D721Med (cell line): ENCODE results near the gene KLHL10.

Experiments
- DNase-seq: peaks from one replicate; pipeline ENCODE4 v3.0.0; 2011; ENCODE audit warnings: low spot score; ENCODE audit not compliant: insufficient read length
- FAIRE-seq: peaks from 2 replicates; lab custom pipeline; 2011; peaks lifted over from hg19 to GRCh38; lab: Jason Lieb, UNC
- TF ChIP-seq, protein P1 (sequence below): IDR thresholded peaks from 2 replicates; pipeline ENCODE4 v1.5.1; 2012; ENCODE audit warnings: mild to moderate bottlenecking, control low read depth; ENCODE audit not compliant: insufficient read depth; ENCODE audit errors: missing control alignments

Gene KLHL10

DNA sequence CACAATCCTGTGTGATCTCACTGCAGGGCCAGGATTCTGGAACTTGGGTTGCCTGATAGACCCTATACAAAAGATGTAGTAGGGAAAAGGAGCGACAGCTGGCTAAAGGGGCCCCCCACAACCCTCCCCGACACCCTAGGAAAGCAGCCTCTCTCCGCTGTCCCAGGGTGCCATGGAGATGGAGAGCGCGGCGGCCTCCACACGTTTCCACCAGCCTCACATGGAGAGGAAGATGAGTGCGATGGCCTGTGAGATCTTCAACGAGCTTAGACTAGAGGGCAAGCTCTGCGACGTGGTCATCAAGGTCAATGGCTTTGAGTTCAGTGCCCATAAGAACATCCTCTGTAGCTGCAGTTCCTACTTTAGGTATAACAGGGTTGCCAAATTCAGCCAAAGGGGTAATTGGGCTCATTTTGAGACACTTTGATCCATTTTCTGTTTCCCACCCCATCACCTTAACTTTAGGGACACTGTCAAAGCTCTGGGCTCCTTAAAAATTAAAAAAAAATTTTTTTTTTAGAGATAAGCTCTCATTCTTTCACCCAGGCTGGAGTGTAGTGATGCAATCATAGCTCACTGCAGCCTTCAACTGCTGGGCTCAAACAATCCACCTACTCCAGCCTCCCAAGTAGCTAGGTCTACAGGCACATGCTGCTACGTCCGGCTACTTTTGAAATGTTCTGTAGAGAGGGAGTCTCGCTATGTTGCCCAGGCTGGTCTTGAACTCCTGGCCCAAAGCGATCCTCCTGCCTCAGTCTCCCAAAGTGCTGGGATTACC, at the start of gene KLHL10:
KLHL10 (plus strand) TSS at position 65 of the 778 bp plus-strand sequence; CDS start at position 173, 108 bp downstream.
- DNase-seq, result no peak
- TF ChIP-seq, protein P1, sequence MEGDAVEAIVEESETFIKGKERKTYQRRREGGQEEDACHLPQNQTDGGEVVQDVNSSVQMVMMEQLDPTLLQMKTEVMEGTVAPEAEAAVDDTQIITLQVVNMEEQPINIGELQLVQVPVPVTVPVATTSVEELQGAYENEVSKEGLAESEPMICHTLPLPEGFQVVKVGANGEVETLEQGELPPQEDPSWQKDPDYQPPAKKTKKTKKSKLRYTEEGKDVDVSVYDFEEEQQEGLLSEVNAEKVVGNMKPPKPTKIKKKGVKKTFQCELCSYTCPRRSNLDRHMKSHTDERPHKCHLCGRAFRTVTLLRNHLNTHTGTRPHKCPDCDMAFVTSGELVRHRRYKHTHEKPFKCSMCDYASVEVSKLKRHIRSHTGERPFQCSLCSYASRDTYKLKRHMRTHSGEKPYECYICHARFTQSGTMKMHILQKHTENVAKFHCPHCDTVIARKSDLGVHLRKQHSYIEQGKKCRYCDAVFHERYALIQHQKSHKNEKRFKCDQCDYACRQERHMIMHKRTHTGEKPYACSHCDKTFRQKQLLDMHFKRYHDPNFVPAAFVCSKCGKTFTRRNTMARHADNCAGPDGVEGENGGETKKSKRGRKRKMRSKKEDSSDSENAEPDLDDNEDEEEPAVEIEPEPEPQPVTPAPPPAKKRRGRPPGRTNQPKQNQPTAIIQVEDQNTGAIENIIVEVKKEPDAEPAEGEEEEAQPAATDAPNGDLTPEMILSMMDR, result no peak
- no peak for FAIRE-seq

DNA sequence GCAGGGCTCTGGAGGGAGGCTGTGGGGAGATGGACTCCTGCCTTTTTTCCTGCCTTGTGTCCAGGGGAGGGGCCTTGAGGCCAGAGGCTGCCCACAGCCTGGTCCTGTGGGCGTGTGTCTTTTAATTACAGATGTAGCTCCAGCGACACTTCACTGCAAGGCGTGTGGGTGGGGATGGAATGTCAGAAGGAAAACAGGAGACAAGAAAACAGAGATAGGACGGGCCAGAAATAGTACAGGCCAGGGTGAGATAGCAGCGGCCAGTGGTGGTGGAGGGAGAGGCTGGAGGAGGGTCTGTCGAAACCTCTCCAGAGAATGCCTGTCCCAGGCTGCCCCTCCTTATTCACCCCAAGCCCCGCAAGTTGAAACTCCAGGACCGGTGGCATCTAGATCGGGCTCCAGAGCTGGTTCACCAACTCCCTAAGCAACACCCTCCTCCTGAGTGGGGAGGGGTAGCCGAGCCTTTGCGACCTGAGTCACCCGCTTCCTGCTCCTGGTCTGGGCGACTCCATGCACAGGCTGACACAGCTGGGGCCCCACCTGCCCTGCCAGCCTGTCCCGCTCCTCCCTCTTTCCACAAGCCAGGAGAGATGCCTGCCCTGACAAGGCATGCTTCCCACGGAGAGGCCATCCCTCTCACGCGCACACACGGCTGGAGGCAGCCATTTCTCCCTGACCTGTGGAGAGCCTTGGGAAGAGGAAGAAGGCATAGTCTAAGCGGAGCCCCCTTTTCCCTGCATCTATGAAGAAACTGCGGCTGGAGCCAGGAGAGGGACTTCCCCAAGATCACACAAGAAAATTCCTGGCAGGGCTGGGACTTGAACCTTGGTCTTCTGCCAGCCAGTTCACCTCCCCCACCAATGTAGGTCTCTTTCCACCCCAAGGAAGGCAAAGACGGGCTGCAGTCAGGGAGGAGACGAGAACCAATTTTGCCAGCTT, 44.5 kb upstream of the KLHL10 start:
- no peak for FAIRE-seq
- TF ChIP-seq, protein P1, result no peak

DNA sequence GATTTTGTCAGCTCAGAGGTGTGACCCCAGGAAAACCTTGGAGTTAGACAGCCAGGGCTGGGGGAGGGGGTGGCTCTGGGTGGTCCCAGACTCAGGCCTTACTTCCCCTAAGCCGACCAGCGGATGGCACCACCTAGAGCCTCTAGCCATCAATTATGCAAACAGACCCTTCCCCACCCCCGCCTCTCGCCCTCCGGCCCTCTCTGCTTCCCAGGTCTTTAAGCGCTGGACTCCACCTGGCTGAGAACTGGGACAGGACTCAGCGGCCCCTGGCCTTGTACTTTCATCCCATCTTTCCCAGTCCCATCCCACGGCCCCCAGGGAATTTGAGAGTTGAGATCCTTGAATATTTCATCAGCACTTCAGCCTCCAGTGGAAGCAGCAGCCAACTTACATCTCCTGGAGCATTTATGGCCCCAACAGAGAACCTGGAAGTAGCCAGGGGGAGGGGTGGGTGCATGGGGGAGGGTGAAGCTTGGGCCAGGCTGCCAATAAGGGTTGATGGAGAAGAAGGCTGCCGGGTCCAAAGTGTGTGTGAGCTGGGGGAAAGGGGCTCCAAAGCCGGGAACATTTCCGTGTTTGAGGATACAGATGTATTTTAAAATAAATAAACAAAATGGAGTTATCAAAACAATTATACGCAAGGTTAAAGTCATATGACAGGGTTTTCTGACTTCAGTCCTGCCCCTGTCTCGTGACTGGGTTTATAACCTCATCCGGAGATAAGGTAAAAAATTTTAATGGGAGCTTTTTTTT, 43.7 kb upstream of the KLHL10 start:
- DNase-seq (no peak), FAIRE-seq (no peak)
- TF ChIP-seq, protein P1, result no peak

More for the DNA sequence above, 44.5 kb upstream of the KLHL10 start:
- DNase-seq, result no peak

DNA sequence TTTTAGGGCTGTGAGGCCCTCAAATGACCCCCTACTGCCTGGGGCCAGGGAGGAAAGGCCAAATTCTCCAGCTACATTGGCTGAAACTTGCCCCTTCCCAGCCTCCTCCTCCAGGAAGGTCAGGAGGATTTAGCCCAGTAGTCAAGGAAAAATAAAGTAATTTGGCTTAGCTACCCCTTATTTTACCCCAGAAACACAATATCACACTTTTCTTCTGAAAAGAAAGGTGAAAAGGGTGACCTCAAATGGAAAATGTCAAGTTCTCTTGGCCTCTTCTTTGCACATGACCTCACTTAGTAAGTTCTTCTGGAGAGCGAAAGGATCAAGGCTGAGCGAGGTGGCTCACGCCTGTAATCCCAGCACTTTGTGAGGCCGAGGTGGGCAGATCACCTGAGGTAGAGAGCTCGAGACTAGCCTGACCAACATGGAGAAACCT, 43.1 kb upstream of the KLHL10 start:
- TF ChIP-seq, protein P1, result no peak
- FAIRE-seq (no peak), DNase-seq (no peak)

DNA sequence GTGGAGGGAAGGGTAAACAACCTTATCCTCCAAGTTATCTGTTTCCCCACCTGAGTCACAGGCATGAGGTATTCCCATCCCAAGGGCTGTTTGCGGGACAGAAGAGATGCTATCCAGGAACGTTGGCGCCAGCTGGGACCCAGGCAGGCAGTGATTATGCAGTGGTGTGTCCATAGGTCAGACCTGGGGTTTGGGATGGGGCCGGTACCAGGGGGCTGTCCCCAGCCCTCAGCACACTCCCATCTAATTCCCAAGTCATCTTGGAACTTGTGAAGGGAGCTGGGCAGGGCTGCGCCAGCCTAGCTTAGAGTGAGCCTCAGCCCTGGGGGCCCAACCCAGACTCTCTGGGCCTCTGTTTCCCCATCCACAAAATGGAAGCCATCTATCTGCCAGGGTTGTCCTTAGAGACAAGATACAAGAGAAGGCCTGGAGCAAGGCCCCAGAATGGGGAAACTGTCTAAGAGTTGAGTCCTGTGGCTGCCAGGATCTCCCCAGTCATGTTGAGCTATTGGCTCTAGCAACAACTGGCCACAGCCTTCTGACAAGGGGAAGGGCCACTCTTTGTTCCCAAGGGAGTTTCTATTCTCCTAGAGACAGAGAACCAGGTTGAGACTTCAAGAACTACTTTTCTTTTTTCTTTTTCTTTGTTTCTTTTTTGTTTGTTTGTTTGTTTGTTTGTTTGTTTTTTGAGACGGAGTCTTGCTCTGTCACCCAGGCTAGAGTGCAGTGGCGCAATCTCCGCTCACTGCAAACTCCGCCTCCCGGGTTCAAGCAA, 41.3 kb upstream of the KLHL10 start:
- FAIRE-seq (no peak), DNase-seq (no peak)
- TF ChIP-seq, protein P1, result no peak

DNA sequence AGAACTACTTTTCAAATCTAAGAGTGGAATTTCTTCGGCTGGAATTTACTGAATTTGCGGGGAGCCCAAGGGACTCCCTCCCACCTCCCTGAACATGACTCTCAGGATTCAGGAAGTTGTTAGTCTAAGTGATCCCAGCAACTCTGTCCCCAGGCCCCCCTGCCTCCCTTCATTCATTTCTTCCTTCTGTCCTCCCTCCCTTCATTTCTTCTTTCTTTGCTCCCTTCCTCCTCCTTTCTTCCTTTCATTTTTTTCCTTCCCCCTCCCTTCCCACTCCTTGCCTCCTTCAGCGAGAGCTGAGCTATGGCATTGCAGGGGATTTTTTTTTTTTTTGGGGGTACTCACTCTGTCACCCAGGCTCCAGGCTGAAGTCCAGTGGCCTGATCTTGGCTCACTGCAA, 40.2 kb upstream of the KLHL10 start:
- TF ChIP-seq, protein P1, result no peak
- DNase-seq (no peak), FAIRE-seq (no peak)
